ENCODE measurements around the gene DNAJB11. TPM values are rescaled to one million over a fixed set of nuclear protein-coding genes. Genes with fewer than 3 reads are reported as not detected.

The DNAJB11 gene
- total and polyA plus RNA-seq, 3 experiments from 2014 or later = 48.9 to 65.6 (median 62.7) TPM

- no peaks in the 10 kb centered on the region for H3K36me3 Mint-ChIP-seq
- DNase-seq = no peak
- Histone ChIP-seq H3K9me3 (ENCODE audit: low read length) (no peaks in the 10 kb centered on the region), H3K36me3 (ENCODE audit: insufficient read depth, low read length) (no peaks in the 10 kb centered on the region), H3K27me3 (ENCODE audit: insufficient read depth, low read length, poor library complexity, severe bottlenecking) (peaks cover 3% of the 10 kb centered on the region), H3K4me1 (ENCODE audit: insufficient read depth, low read length) (no peaks in the 10 kb centered on the region), H3K4me3 (ENCODE audit: low read length) (no peak overlapping the region), H3K27ac (ENCODE audit: low read depth, low read length) (no peak overlapping the region)
- H3K27ac Mint-ChIP-seq = no peak overlapping the region
- no peak overlapping the region for H3K4me3 Mint-ChIP-seq
- ChIA-PET CTCF (interaction anchor here (1.0 kb wide), 1 partner anchor 8 kb away, joined by 3 read pairs; no protein-coding TSS in a partner anchor), POLR2A (no interaction called here)
- H3K4me1 Mint-ChIP-seq = peaks cover 0 to 3% (median 0%) of the 10 kb centered on the region in 3 donors
- H3K9me3 Mint-ChIP-seq = no peaks in the 10 kb centered on the region
- peaks cover 10 to 28% of the 10 kb centered on the region in 2 donors for H3K27me3 Mint-ChIP-seq
Observed at GRCh38 chr3:186622651-186623310, 52.3 kb downstream of the DNAJB11 start.

GRCh38 chr3:186624598-186624997 is 54.1 kb downstream of the DNAJB11 start:
- no peaks in the 10 kb centered on the region for H3K36me3 Mint-ChIP-seq
- H3K27me3 Mint-ChIP-seq = peaks cover 4 to 23% of the 10 kb centered on the region in 2 donors
- ChIA-PET POLR2A (no interaction called here), CTCF (interaction anchor here (0.7 to 1.1 kb wide), 2 partner anchors 9 to 11 kb away, joined by 3 read pairs; no protein-coding TSS in a partner anchor)
- H3K27ac Mint-ChIP-seq = no peak overlapping the region
- no peak overlapping the region for H3K4me3 ChIP-seq (ENCODE audit: low read length)
- DNase-seq = no peak
- H3K4me1 ChIP-seq (ENCODE audit: insufficient read depth, low read length) = no peaks in the 10 kb centered on the region
- H3K27ac ChIP-seq (ENCODE audit: low read depth, low read length) = no peak overlapping the region
- H3K27me3 ChIP-seq (ENCODE audit: insufficient read depth, low read length, poor library complexity, severe bottlenecking) = no peaks in the 10 kb centered on the region
- no peak overlapping the region for H3K4me3 Mint-ChIP-seq
- H3K4me1 Mint-ChIP-seq = no peaks in the 10 kb centered on the region
- H3K36me3 ChIP-seq (ENCODE audit: insufficient read depth, low read length) = no peaks in the 10 kb centered on the region
- H3K9me3 Mint-ChIP-seq = no peaks in the 10 kb centered on the region
- no peaks in the 10 kb centered on the region for H3K9me3 ChIP-seq (ENCODE audit: low read length)

GRCh38 chr3:186625600-186626042 is 55.1 kb downstream of the DNAJB11 start:
- Histone ChIP-seq H3K27me3 (ENCODE audit: insufficient read depth, low read length, poor library complexity, severe bottlenecking) (no peaks in the 10 kb centered on the region), H3K4me3 (ENCODE audit: low read length) (no peak overlapping the region), H3K9me3 (ENCODE audit: low read length) (no peaks in the 10 kb centered on the region), H3K27ac (ENCODE audit: low read depth, low read length) (no peak overlapping the region), H3K4me1 (ENCODE audit: insufficient read depth, low read length) (no peaks in the 10 kb centered on the region), H3K36me3 (ENCODE audit: insufficient read depth, low read length) (no peaks in the 10 kb centered on the region)
- ChIA-PET POLR2A (no interaction called here), CTCF (interaction anchor here (1.1 to 2.1 kb wide), 2 partner anchors 8 to 10 kb away, joined by 3 to 14 read pairs; no protein-coding TSS in a partner anchor)
- Mint-ChIP-seq H3K4me3 (no peak overlapping the region), H3K27me3 (peaks cover 3 to 28% of the 10 kb centered on the region in 2 donors), H3K36me3 (no peaks in the 10 kb centered on the region), H3K9me3 (no peaks in the 10 kb centered on the region), H3K27ac (no peak overlapping the region), H3K4me1 (no peaks in the 10 kb centered on the region)
- no peak for DNase-seq

- H3K27me3 Mint-ChIP-seq = peaks cover 1 to 29% of the 10 kb centered on the region in 2 donors
- no peaks in the 10 kb centered on the region for H3K36me3 Mint-ChIP-seq
- no peaks in the 10 kb centered on the region for H3K27me3 ChIP-seq (ENCODE audit: insufficient read depth, low read length, poor library complexity, severe bottlenecking)
- H3K9me3 Mint-ChIP-seq = no peaks in the 10 kb centered on the region
- no peak overlapping the region for H3K4me3 Mint-ChIP-seq
- H3K4me1 ChIP-seq (ENCODE audit: insufficient read depth, low read length) = no peaks in the 10 kb centered on the region
- H3K4me3 ChIP-seq (ENCODE audit: low read length) = no peak overlapping the region
- no peak overlapping the region for H3K27ac ChIP-seq (ENCODE audit: low read depth, low read length)
- H3K36me3 ChIP-seq (ENCODE audit: insufficient read depth, low read length) = no peaks in the 10 kb centered on the region
- H3K9me3 ChIP-seq (ENCODE audit: low read length) = no peaks in the 10 kb centered on the region
- H3K4me1 Mint-ChIP-seq = no peaks in the 10 kb centered on the region
- ChIA-PET CTCF (interaction anchor here (2.1 kb wide), 1 partner anchor 9 kb away, joined by 14 read pairs; no protein-coding TSS in a partner anchor), POLR2A (no interaction called here)
- DNase-seq = no peak
- H3K27ac Mint-ChIP-seq = no peak overlapping the region
Observed at GRCh38 chr3:186626254-186626847, 55.8 kb downstream of the DNAJB11 start.

- Histone ChIP-seq H3K4me3 (ENCODE audit: low read length) (no peak overlapping the region), H3K4me1 (ENCODE audit: insufficient read depth, low read length) (no peaks in the 10 kb centered on the region), H3K27ac (ENCODE audit: low read depth, low read length) (no peak overlapping the region), H3K27me3 (ENCODE audit: insufficient read depth, low read length, poor library complexity, severe bottlenecking) (no peaks in the 10 kb centered on the region), H3K9me3 (ENCODE audit: low read length) (no peaks in the 10 kb centered on the region), H3K36me3 (ENCODE audit: insufficient read depth, low read length) (no peaks in the 10 kb centered on the region)
- H3K27me3 Mint-ChIP-seq = peaks cover 1 to 19% of the 10 kb centered on the region in 2 donors
- DNase-seq = no peak
- CTCF ChIA-PET = no interaction called here
- H3K9me3 Mint-ChIP-seq = no peaks in the 10 kb centered on the region
- POLR2A ChIA-PET = no interaction called here
- no peaks in the 10 kb centered on the region for H3K4me1 Mint-ChIP-seq
- no peaks in the 10 kb centered on the region for H3K36me3 Mint-ChIP-seq
- H3K4me3 Mint-ChIP-seq = no peak overlapping the region
- H3K27ac Mint-ChIP-seq = no peak overlapping the region
Observed at GRCh38 chr3:186627852-186628414, 57.4 kb downstream of the DNAJB11 start.

- no peak for DNase-seq
- no peak overlapping the region for H3K27ac Mint-ChIP-seq
Observed at GRCh38 chr3:186628756-186629155, 58.2 kb downstream of the DNAJB11 start.

GRCh38 chr3:186630950-186631641 is 60.6 kb downstream of the DNAJB11 start:
- no peaks in the 10 kb centered on the region for H3K9me3 ChIP-seq (ENCODE audit: low read length)
- H3K36me3 Mint-ChIP-seq = no peaks in the 10 kb centered on the region
- CTCF ChIA-PET = interaction anchor here (1.1 to 1.8 kb wide), 2 partner anchors 14 to 16 kb away, joined by 3 to 7 read pairs; no protein-coding TSS in a partner anchor
- no peaks in the 10 kb centered on the region for H3K9me3 Mint-ChIP-seq
- H3K27me3 ChIP-seq (ENCODE audit: insufficient read depth, low read length, poor library complexity, severe bottlenecking) = no peaks in the 10 kb centered on the region
- no peaks in the 10 kb centered on the region for H3K4me1 Mint-ChIP-seq
- DNase-seq = no peak
- no peaks in the 10 kb centered on the region for H3K36me3 ChIP-seq (ENCODE audit: insufficient read depth, low read length)
- POLR2A ChIA-PET = no interaction called here
- H3K4me3 Mint-ChIP-seq = no peak overlapping the region
- H3K4me3 ChIP-seq (ENCODE audit: low read length) = no peak overlapping the region
- no peaks in the 10 kb centered on the region for H3K4me1 ChIP-seq (ENCODE audit: insufficient read depth, low read length)
- no peak overlapping the region for H3K27ac Mint-ChIP-seq
- H3K27ac ChIP-seq (ENCODE audit: low read depth, low read length) = no peak overlapping the region
- H3K27me3 Mint-ChIP-seq = peaks cover 1 to 20% of the 10 kb centered on the region in 2 donors

More at GRCh38 chr3:186628756-186629155, 58.2 kb downstream of the DNAJB11 start:
- no peaks in the 10 kb centered on the region for H3K9me3 Mint-ChIP-seq
- ChIA-PET CTCF (no interaction called here), POLR2A (no interaction called here)
- Histone ChIP-seq H3K4me3 (ENCODE audit: low read length) (no peak overlapping the region), H3K36me3 (ENCODE audit: insufficient read depth, low read length) (no peaks in the 10 kb centered on the region), H3K9me3 (ENCODE audit: low read length) (no peaks in the 10 kb centered on the region), H3K27ac (ENCODE audit: low read depth, low read length) (no peak overlapping the region), H3K27me3 (ENCODE audit: insufficient read depth, low read length, poor library complexity, severe bottlenecking) (no peaks in the 10 kb centered on the region), H3K4me1 (ENCODE audit: insufficient read depth, low read length) (no peaks in the 10 kb centered on the region)
- H3K4me1 Mint-ChIP-seq = no peaks in the 10 kb centered on the region
- H3K36me3 Mint-ChIP-seq = no peaks in the 10 kb centered on the region
- H3K4me3 Mint-ChIP-seq = no peak overlapping the region
- H3K27me3 Mint-ChIP-seq = peaks cover 1 to 16% of the 10 kb centered on the region in 2 donors

GRCh38 chr3:186633481-186633880 is 63.0 kb downstream of the DNAJB11 start:
- H3K27ac Mint-ChIP-seq = no peak overlapping the region
- H3K36me3 ChIP-seq (ENCODE audit: insufficient read depth, low read length) = no peaks in the 10 kb centered on the region
- no peaks in the 10 kb centered on the region for H3K4me1 ChIP-seq (ENCODE audit: insufficient read depth, low read length)
- no peak overlapping the region for H3K4me3 ChIP-seq (ENCODE audit: low read length)
- H3K27me3 ChIP-seq (ENCODE audit: insufficient read depth, low read length, poor library complexity, severe bottlenecking) = no peaks in the 10 kb centered on the region
- peaks cover 4 to 31% of the 10 kb centered on the region in 2 donors for H3K27me3 Mint-ChIP-seq
- no peak overlapping the region for H3K27ac ChIP-seq (ENCODE audit: low read depth, low read length)
- POLR2A ChIA-PET = no interaction called here
- H3K4me1 Mint-ChIP-seq = no peaks in the 10 kb centered on the region
- no peak for DNase-seq
- CTCF ChIA-PET = interaction anchor here (2.3 kb wide), 1 partner anchor 16 kb away, joined by 11 read pairs; no protein-coding TSS in a partner anchor
- no peaks in the 10 kb centered on the region for H3K36me3 Mint-ChIP-seq
- H3K9me3 Mint-ChIP-seq = no peaks in the 10 kb centered on the region
- no peak overlapping the region for H3K4me3 Mint-ChIP-seq
- no peaks in the 10 kb centered on the region for H3K9me3 ChIP-seq (ENCODE audit: low read length)
